ENCODE measurements around the gene RCAN1.
A peak's percentile ranks its signal among the peaks of the same experiment; 100 is the strongest.

RCAN1 gene

GRCh38 chr21:34615487-34615814 lies 538 bp upstream of the RCAN1 start (continued):
- no peak for TF ChIP-seq PRDM2 (tag by site-specific recombination; IDR thresholded peaks at IDR 0.05; ENCODE audit: borderline replicate concordance)
- peak; percentile 25 for TF ChIP-seq SP7 (tag by site-specific recombination; IDR thresholded peaks at IDR 0.05)
- no peak for TF ChIP-seq FEZF1 (tag by site-specific recombination; IDR thresholded peaks at IDR 0.05)
- no peak for TF ChIP-seq OSR2 (tag by site-specific recombination; IDR thresholded peaks at IDR 0.05)
- TF ChIP-seq ZNF292 (tag by site-specific recombination; IDR thresholded peaks at IDR 0.05; ENCODE audit: borderline replicate concordance, low read depth) = no peak
- no peak for TF ChIP-seq KLF8 (tag by site-specific recombination; IDR thresholded peaks at IDR 0.05)
- TF ChIP-seq ZNF558 (tag by site-specific recombination; IDR thresholded peaks at IDR 0.05) = no peak
- no peak for TF ChIP-seq ZNF791 (tag by site-specific recombination; IDR thresholded peaks at IDR 0.05)
- no peak for TF ChIP-seq ZNF585B (tag by site-specific recombination; IDR thresholded peaks at IDR 0.05)
- TF ChIP-seq ZNF513 (tag by site-specific recombination; IDR thresholded peaks at IDR 0.05) = no peak
- TF ChIP-seq REPIN1 (tag by site-specific recombination; IDR thresholded peaks at IDR 0.05; ENCODE audit: low read depth) = no peak
- no peak for TF ChIP-seq ZNF580 (tag by site-specific recombination; IDR thresholded peaks at IDR 0.05)
- 0 out of 2 replicates have a peak, but pooled peaks have one; percentile 2 for TF ChIP-seq ZNF623 (tag by site-specific recombination; IDR thresholded peaks at IDR 0.05)
- 0 out of 2 replicates have a peak, but pooled peaks have one; percentile 4 for TF ChIP-seq ZFP69B (tag by site-specific recombination; IDR thresholded peaks at IDR 0.05)
- peak; percentile 29; the same call in 1 of the 2 replicates for TF ChIP-seq ZNF341 (tag by site-specific recombination; IDR thresholded peaks at IDR 0.05; ENCODE audit: low read depth)
- TF ChIP-seq ZNF670 (tag by site-specific recombination; IDR thresholded peaks at IDR 0.05; ENCODE audit: low read depth) = no peak
- no peak for TF ChIP-seq MEIS1 (CRISPR knock-in tag; IDR thresholded peaks at IDR 0.05; ENCODE audit: borderline replicate concordance)
- no peak for TF ChIP-seq SCRT1 (tag by site-specific recombination; IDR thresholded peaks at IDR 0.05; ENCODE audit: borderline replicate concordance)
- TF ChIP-seq KLF17 (tag by site-specific recombination; IDR thresholded peaks at IDR 0.05) = no peak
- TF ChIP-seq ZNF747 (tag by site-specific recombination; IDR thresholded peaks at IDR 0.05) = no peak
- no peak for TF ChIP-seq ZNF560 (tag by site-specific recombination; IDR thresholded peaks at IDR 0.05; ENCODE audit: borderline replicate concordance)
- no peak for TF ChIP-seq GLI2 (tag by site-specific recombination; IDR thresholded peaks at IDR 0.05; ENCODE audit: borderline replicate concordance, low read depth)
